Measurements from ENCODE around the gene TLR2.

The TLR2 gene

GRCh38 chr4:153684182-153684970, at the start of gene TLR2:
Gene TLR2, plus strand, starts transcription at chr4:153684280. Its CDS starts 18,628 bp downstream, at chr4:153702908.
- peak in 1 of 2 donors; percentile 9 for DNase-seq

- DNase-seq = no peak
Measured at GRCh38 chr4:153634738-153635353, 49.2 kb upstream of the TLR2 start.

- no peak for DNase-seq
Measured at GRCh38 chr4:153635846-153636245, 48.2 kb upstream of the TLR2 start.

GRCh38 chr4:153637201-153637600, 46.9 kb upstream of the TLR2 start:
- no peak for DNase-seq

- no peak for DNase-seq
Measured at GRCh38 chr4:153638011-153638410, 46.1 kb upstream of the TLR2 start.

- no peak for DNase-seq
Measured at GRCh38 chr4:153638999-153639398, 45.1 kb upstream of the TLR2 start.

GRCh38 chr4:153639833-153640802, 44.0 kb upstream of the TLR2 start:
- no peak for DNase-seq

GRCh38 chr4:153641532-153641931, 42.5 kb upstream of the TLR2 start:
- DNase-seq = no peak

- no peak for DNase-seq
Measured at GRCh38 chr4:153643406-153644383, 40.4 kb upstream of the TLR2 start.

GRCh38 chr4:153645183-153645582, 38.9 kb upstream of the TLR2 start:
- no peak for DNase-seq

GRCh38 chr4:153646261-153646660, 37.8 kb upstream of the TLR2 start:
- DNase-seq = no peak

- DNase-seq = no peak
Measured at GRCh38 chr4:153646978-153647377, 37.1 kb upstream of the TLR2 start.

GRCh38 chr4:153647975-153648374, 36.1 kb upstream of the TLR2 start:
- DNase-seq = no peak

- DNase-seq = no peak
Measured at GRCh38 chr4:153649572-153649991, 34.5 kb upstream of the TLR2 start.

GRCh38 chr4:153651116-153651515, 33.0 kb upstream of the TLR2 start:
- peak in 1 of 2 donors; percentile 23 for DNase-seq

- peak in 1 of 2 donors; percentile 45 for DNase-seq
Measured at GRCh38 chr4:153651587-153651986, 32.5 kb upstream of the TLR2 start.

- DNase-seq = peak in 1 of 2 donors; percentile 10
Measured at GRCh38 chr4:153652051-153652784, 31.9 kb upstream of the TLR2 start.

- no peak for DNase-seq
Measured at GRCh38 chr4:153655002-153655541, 29.0 kb upstream of the TLR2 start.

- DNase-seq = peak; percentile 26 to 34
Measured at GRCh38 chr4:153655928-153656327, 28.2 kb upstream of the TLR2 start.

GRCh38 chr4:153661215-153661822, 22.8 kb upstream of the TLR2 start:
- no peak for DNase-seq
